DOHH2 (cell line): Measurements from ENCODE around the gene GLI3.

Source experiments
- H3F3A ChIP-seq: fragments of 200-600 bp; sonication (generic), shearing (Covaris generic); 2 replicates; pipeline ENCODE4 v1.6.0; 2016; ENCODE audit warnings: antibody characterized with exemption, mild to moderate bottlenecking; ENCODE audit not compliant: control insufficient read depth, insufficient read depth
- H3K27ac ChIP-seq: fragments of 200-600 bp; sonication (generic); 2 replicates; pipeline ENCODE4 v1.5.1; 2014; ENCODE audit warnings: low read depth, mild to moderate bottlenecking, low read length, moderate library complexity
- H3K27me3 ChIP-seq: fragments of 200-600 bp; sonication (generic); 2 replicates; pipeline ENCODE4 v1.6.1; 2014; ENCODE audit warnings: mild to moderate bottlenecking, low read length, mixed read lengths; ENCODE audit not compliant: control insufficient read depth
- H3K36me3 ChIP-seq: fragments of 200-600 bp; sonication (generic); 2 replicates; pipeline ENCODE4 v1.6.1; 2014; ENCODE audit warnings: mild to moderate bottlenecking, low read length, moderate library complexity, mixed read lengths; ENCODE audit not compliant: control insufficient read depth
- H3K4me1 ChIP-seq: fragments of 200-600 bp; sonication (generic); 2 replicates; pipeline ENCODE4 v1.6.1; 2014; ENCODE audit warnings: mild to moderate bottlenecking, low read length, mixed read lengths; ENCODE audit not compliant: control insufficient read depth
- H3K4me2 ChIP-seq: fragments of 200-600 bp; sonication (generic); 2 replicates; pipeline ENCODE4 v1.6.0; 2014; ENCODE audit warnings: mild to moderate bottlenecking, low read length, moderate library complexity
- H3K4me3 ChIP-seq: fragments of 200-600 bp; sonication (generic); 2 replicates; pipeline ENCODE4 v1.5.1; 2014; ENCODE audit warnings: mild to moderate bottlenecking, low read length, mixed read lengths
- H3K79me2 ChIP-seq: fragments of 200-600 bp; sonication (generic); 2 replicates; pipeline ENCODE4 v1.6.1; 2014; ENCODE audit warnings: mild to moderate bottlenecking, low read length, mixed read lengths; ENCODE audit not compliant: control insufficient read depth
- H3K9me2 ChIP-seq: fragments of 200-600 bp; sonication (generic); replicated peaks from 2 replicates; pipeline ENCODE4 v1.6.1; 2014; ENCODE audit warnings: mild to moderate bottlenecking, low read length, mixed read lengths; ENCODE audit not compliant: control insufficient read depth
- H3K9me3 ChIP-seq: fragments of 200-600 bp; sonication (generic); 2 replicates; pipeline ENCODE4 v1.6.1; 2014; ENCODE audit warnings: antibody characterized with exemption, low read length, mixed read lengths; ENCODE audit not compliant: control insufficient read depth, insufficient read depth
- H4K20me1 ChIP-seq: fragments of 200-600 bp; sonication (generic); 2 replicates; pipeline ENCODE4 v1.6.0; 2014; ENCODE audit warnings: low read depth, mild to moderate bottlenecking, antibody characterized with exemption, low read length, moderate library complexity; ENCODE audit not compliant: control insufficient read depth, insufficient read depth
- EZH2phosphoT487 ChIP-seq: fragments of 200-600 bp; sonication (generic); IDR thresholded peaks from 2 replicates; pipeline ENCODE4 v1.6.1; 2017; ENCODE audit warnings: borderline replicate concordance, mild to moderate bottlenecking, antibody characterized with exemption, low read length, moderate library complexity, mixed read lengths
- TF ChIP-seq, protein P1 (sequence below): fragments of 200-600 bp; sonication (generic); IDR thresholded peaks from one replicate; pipeline ENCODE4 v1.5.1; 2014; ENCODE audit warnings: antibody characterized with exemption, mild to moderate bottlenecking, low read depth, low read length; ENCODE audit not compliant: poor library complexity, severe bottlenecking

GLI3 gene

DNA sequence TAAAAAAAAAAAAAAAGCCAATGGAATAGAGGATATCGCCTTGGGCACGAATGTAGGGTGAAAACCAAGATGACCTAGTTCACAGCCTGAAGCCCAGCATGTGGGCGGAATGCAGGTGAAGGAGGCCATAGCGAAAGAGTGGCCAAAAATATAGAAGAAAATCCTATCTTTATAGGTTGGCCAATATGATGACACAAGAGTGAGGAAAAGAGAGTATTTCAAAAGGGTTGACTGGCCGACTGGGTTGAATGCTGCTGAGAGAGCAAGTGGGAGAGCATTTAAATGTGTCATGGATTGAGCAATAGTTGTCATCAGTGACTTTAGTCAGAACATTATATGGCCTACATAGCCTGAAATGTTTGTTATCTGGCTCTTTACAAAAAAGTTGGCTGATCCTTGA lies 17.2 kb upstream of the GLI3 start:
- H3K4me1 ChIP-seq: no peaks in the 10 kb centered on the region
- H3K27ac ChIP-seq: no peak overlapping the region
- TF ChIP-seq, protein P1, sequence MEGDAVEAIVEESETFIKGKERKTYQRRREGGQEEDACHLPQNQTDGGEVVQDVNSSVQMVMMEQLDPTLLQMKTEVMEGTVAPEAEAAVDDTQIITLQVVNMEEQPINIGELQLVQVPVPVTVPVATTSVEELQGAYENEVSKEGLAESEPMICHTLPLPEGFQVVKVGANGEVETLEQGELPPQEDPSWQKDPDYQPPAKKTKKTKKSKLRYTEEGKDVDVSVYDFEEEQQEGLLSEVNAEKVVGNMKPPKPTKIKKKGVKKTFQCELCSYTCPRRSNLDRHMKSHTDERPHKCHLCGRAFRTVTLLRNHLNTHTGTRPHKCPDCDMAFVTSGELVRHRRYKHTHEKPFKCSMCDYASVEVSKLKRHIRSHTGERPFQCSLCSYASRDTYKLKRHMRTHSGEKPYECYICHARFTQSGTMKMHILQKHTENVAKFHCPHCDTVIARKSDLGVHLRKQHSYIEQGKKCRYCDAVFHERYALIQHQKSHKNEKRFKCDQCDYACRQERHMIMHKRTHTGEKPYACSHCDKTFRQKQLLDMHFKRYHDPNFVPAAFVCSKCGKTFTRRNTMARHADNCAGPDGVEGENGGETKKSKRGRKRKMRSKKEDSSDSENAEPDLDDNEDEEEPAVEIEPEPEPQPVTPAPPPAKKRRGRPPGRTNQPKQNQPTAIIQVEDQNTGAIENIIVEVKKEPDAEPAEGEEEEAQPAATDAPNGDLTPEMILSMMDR: no peak
- no peak for TF ChIP-seq EZH2phosphoT487
- H3F3A ChIP-seq: no peaks in the 10 kb centered on the region
- H3K27me3 ChIP-seq: no peaks in the 10 kb centered on the region
- no peaks in the 10 kb centered on the region for H3K79me2 ChIP-seq
- H3K4me3 ChIP-seq: no peak overlapping the region
- H4K20me1 ChIP-seq: no peaks in the 10 kb centered on the region
- no peaks in the 10 kb centered on the region for H3K9me2 ChIP-seq
- H3K36me3 ChIP-seq: no peaks in the 10 kb centered on the region
- H3K4me2 ChIP-seq: no peak overlapping the region
- H3K9me3 ChIP-seq: no peaks in the 10 kb centered on the region

DNA sequence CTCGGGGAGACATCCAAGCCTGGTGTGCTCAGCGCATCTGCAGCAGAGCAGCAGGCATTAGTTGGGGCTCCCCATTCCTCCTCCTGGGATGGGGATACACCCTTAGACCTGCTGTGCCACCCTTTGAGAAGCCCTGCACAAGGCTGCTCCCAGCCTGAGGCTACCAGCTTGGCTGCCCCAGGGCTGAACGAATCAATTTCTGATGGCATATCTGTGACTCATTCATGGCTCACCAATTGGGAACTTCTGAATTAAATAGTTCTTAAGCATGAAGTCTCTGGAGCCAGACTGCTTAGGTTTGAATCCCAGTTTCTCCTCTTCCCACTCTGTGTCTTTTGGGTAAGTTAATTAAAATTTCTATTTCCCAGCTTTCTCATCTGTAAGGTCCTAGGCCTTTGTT lies 16.3 kb upstream of the GLI3 start:
- H3K36me3 ChIP-seq: no peaks in the 10 kb centered on the region
- H3K9me2 ChIP-seq: no peaks in the 10 kb centered on the region
- H3K4me2 ChIP-seq: no peak overlapping the region
- TF ChIP-seq, protein P1: no peak
- no peak for TF ChIP-seq EZH2phosphoT487
- no peak overlapping the region for H3K27ac ChIP-seq
- H3K4me3 ChIP-seq: no peak overlapping the region
- no peaks in the 10 kb centered on the region for H3F3A ChIP-seq
- H3K27me3 ChIP-seq: no peaks in the 10 kb centered on the region
- no peaks in the 10 kb centered on the region for H3K4me1 ChIP-seq
- no peaks in the 10 kb centered on the region for H3K9me3 ChIP-seq
- H3K79me2 ChIP-seq: no peaks in the 10 kb centered on the region
- H4K20me1 ChIP-seq: no peaks in the 10 kb centered on the region

DNA sequence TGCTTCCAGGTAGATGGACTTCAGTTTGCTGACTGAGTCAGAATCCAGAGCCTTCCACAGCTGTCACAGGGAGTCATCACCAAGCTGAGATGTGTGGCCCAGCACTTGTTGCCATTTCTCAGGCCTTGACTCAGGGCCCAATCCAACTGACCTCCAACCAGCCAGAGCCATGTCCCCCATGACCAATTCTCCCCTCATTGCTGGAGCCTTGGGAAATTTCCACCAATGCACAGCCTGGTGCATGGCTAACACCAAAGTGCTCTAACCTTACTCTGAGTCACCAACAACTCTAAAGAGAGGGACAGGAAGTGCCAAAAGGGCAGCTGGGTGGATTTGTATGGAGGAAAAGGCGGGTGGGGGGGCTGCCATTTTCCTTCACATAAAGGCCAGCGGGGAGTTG lies 13.4 kb upstream of the GLI3 start:
- Histone ChIP-seq H3K27ac (no peak overlapping the region), H3K9me2 (no peaks in the 10 kb centered on the region), H3K36me3 (no peaks in the 10 kb centered on the region), H4K20me1 (no peaks in the 10 kb centered on the region), H3F3A (no peaks in the 10 kb centered on the region), H3K4me2 (no peak overlapping the region), H3K79me2 (no peaks in the 10 kb centered on the region), H3K4me3 (no peak overlapping the region), H3K27me3 (no peaks in the 10 kb centered on the region), H3K9me3 (no peaks in the 10 kb centered on the region), H3K4me1 (no peaks in the 10 kb centered on the region)
- TF ChIP-seq EZH2phosphoT487: no peak
- TF ChIP-seq, protein P1: no peak

DNA sequence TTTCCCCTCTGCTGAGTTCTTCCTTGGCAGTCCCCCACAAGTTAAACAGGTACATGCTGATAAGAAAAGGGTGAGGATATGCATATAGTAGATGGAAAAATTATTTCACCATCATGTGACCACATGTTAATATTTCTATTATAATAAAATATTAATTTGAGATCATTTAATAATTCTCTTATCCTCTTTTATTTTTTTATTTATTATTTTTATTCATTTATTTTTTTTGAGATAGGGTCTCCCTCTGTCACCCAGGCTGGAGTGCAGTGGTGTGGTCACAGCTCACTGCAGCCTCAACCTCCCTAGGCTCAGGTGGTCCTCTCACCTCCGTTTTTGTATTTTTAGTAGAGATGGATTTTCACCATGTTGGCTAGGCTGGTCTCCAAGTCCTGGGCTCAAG lies 11.6 kb upstream of the GLI3 start:
- Histone ChIP-seq H3F3A (no peaks in the 10 kb centered on the region), H3K79me2 (no peaks in the 10 kb centered on the region), H3K36me3 (no peaks in the 10 kb centered on the region), H4K20me1 (no peaks in the 10 kb centered on the region), H3K9me2 (no peaks in the 10 kb centered on the region), H3K4me3 (no peak overlapping the region), H3K9me3 (no peaks in the 10 kb centered on the region), H3K27ac (no peak overlapping the region), H3K27me3 (no peaks in the 10 kb centered on the region), H3K4me1 (no peaks in the 10 kb centered on the region), H3K4me2 (no peak overlapping the region)
- TF ChIP-seq, protein P1: no peak
- no peak for TF ChIP-seq EZH2phosphoT487
